ENCODE results near the gene BASP1.

GRCh38 chr5:17187786-17188170 is 29.7 kb upstream of the BASP1 start:
- no peak for TF ChIP-seq ZNF274 (IDR thresholded peaks at IDR 0.05; ENCODE audit: low read depth, low read length)
- no peak for TF ChIP-seq YY1 (IDR thresholded peaks at IDR 0.05; ENCODE audit: insufficient read depth, insufficient read length)
- TF ChIP-seq SUZ12 (IDR thresholded peaks at IDR 0.05; ENCODE audit: extremely low read depth, insufficient read depth, insufficient read length), result no peak
